ENCODE results near the gene MUC6.

GRCh38 chr11:1052133-1053011 is 15.9 kb upstream of the MUC6 start:
- TF ChIP-seq, protein P1, sequence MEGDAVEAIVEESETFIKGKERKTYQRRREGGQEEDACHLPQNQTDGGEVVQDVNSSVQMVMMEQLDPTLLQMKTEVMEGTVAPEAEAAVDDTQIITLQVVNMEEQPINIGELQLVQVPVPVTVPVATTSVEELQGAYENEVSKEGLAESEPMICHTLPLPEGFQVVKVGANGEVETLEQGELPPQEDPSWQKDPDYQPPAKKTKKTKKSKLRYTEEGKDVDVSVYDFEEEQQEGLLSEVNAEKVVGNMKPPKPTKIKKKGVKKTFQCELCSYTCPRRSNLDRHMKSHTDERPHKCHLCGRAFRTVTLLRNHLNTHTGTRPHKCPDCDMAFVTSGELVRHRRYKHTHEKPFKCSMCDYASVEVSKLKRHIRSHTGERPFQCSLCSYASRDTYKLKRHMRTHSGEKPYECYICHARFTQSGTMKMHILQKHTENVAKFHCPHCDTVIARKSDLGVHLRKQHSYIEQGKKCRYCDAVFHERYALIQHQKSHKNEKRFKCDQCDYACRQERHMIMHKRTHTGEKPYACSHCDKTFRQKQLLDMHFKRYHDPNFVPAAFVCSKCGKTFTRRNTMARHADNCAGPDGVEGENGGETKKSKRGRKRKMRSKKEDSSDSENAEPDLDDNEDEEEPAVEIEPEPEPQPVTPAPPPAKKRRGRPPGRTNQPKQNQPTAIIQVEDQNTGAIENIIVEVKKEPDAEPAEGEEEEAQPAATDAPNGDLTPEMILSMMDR (IDR thresholded peaks at IDR 0.05), result no peak
- no peak for TF ChIP-seq POLR2A (IDR thresholded peaks at IDR 0.05)

Measured in testis (tissue), 2 donors.